ENCODE measurements around the gene CRACR2B.

CRACR2B gene

DNA sequence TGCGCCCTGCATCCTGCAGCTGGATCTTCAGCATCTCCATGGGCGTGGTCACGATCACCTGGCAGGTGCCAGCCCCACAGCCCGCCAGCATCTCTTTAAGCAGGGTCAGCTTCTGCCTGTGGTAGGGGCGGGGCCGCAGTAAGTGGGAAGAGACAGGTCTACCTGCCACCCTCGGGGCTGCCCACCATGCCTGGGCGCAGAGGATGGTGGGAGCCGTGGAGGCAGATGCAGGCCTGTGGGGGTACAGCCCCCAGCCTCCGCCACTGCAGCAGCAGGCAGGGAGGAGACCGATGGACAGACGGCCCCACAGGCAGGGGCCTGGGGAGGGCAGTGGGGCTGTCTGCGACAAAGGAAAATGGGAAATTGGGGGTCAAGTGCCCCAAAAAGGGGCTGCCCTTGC, 34.8 kb upstream of the CRACR2B start:
- Histone ChIP-seq H3K4me3 (ENCODE audit: low read length) (no peak overlapping the region), H3F3A (ENCODE audit: insufficient read depth, low read length) (peaks cover 20% of the 10 kb centered on the region), H3K27ac (ENCODE audit: low read length) (no peak overlapping the region), H2AFZ (ENCODE audit: low read length) (no peak overlapping the region), H3K9me3 (replicated peaks; ENCODE audit: insufficient read depth, low read length) (no peaks in the 10 kb centered on the region), H3K9me2 (replicated peaks; ENCODE audit: insufficient read depth, low read length) (no peaks in the 10 kb centered on the region), H3K9ac (ENCODE audit: low read length) (no peak overlapping the region), H3K4me2 (ENCODE audit: low read depth, low read length) (no peak overlapping the region), H3K4me1 (ENCODE audit: low read length) (0 out of 2 replicates have a peak, but pooled peaks cover 3% of the 10 kb centered on the region), H3K79me2 (ENCODE audit: low read length) (peaks cover 58% of the 10 kb centered on the region), H3K27me3 (replicated peaks; ENCODE audit: insufficient read depth, low read length) (no peaks in the 10 kb centered on the region), H4K20me1 (ENCODE audit: insufficient read depth, low read length) (no peaks in the 10 kb centered on the region), H3K36me3 (replicated peaks; ENCODE audit: insufficient read depth, low read length) (no peaks in the 10 kb centered on the region)
- TF ChIP-seq, protein P1, sequence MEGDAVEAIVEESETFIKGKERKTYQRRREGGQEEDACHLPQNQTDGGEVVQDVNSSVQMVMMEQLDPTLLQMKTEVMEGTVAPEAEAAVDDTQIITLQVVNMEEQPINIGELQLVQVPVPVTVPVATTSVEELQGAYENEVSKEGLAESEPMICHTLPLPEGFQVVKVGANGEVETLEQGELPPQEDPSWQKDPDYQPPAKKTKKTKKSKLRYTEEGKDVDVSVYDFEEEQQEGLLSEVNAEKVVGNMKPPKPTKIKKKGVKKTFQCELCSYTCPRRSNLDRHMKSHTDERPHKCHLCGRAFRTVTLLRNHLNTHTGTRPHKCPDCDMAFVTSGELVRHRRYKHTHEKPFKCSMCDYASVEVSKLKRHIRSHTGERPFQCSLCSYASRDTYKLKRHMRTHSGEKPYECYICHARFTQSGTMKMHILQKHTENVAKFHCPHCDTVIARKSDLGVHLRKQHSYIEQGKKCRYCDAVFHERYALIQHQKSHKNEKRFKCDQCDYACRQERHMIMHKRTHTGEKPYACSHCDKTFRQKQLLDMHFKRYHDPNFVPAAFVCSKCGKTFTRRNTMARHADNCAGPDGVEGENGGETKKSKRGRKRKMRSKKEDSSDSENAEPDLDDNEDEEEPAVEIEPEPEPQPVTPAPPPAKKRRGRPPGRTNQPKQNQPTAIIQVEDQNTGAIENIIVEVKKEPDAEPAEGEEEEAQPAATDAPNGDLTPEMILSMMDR (IDR thresholded peaks at IDR 0.05; ENCODE audit: low read length) = no peak
- TF ChIP-seq EZH2 (optimal IDR thresholded peaks at IDR 0.05; ENCODE audit: low read depth, low read length) = no peak
- no peak for DNase-seq

DNA sequence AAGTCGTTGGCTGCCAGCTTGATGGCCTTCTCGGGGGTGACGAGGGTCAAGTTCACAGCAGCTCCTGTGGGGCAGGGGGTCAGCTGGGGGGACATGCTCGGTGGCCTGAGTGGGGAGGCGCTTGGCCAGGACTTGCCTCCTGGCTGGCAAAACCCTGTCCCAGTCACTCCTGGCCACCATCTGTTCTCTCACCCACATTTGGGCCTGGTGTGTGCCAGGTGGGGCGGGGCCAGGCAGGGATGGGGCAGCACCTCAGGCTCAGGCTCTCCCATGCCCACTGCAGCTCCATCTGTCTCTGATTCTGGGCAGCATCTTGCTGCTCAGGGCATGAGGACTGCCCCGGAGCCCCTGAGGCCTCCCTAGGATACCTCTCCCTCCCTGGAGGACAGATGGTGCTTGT, 34.2 kb upstream of the CRACR2B start:
- Histone ChIP-seq H3K9me2 (replicated peaks; ENCODE audit: insufficient read depth, low read length) (no peaks in the 10 kb centered on the region), H2AFZ (ENCODE audit: low read length) (no peak overlapping the region), H3K4me2 (ENCODE audit: low read depth, low read length) (no peak overlapping the region), H3K9me3 (replicated peaks; ENCODE audit: insufficient read depth, low read length) (no peaks in the 10 kb centered on the region), H3F3A (ENCODE audit: insufficient read depth, low read length) (peaks cover 23% of the 10 kb centered on the region), H3K27me3 (replicated peaks; ENCODE audit: insufficient read depth, low read length) (no peaks in the 10 kb centered on the region), H3K9ac (ENCODE audit: low read length) (no peak overlapping the region), H3K27ac (ENCODE audit: low read length) (no peak overlapping the region), H3K4me3 (ENCODE audit: low read length) (no peak overlapping the region), H3K36me3 (replicated peaks; ENCODE audit: insufficient read depth, low read length) (no peaks in the 10 kb centered on the region), H4K20me1 (ENCODE audit: insufficient read depth, low read length) (no peaks in the 10 kb centered on the region), H3K4me1 (ENCODE audit: low read length) (0 out of 2 replicates have a peak, but pooled peaks cover 3% of the 10 kb centered on the region), H3K79me2 (ENCODE audit: low read length) (peaks cover 53% of the 10 kb centered on the region)
- TF ChIP-seq EZH2phosphoT487 (IDR thresholded peaks at IDR 0.05; ENCODE audit: low read length) (no peak), EZH2 (optimal IDR thresholded peaks at IDR 0.05; ENCODE audit: low read depth, low read length) (no peak)
- TF ChIP-seq, protein P1 (IDR thresholded peaks at IDR 0.05; ENCODE audit: low read length) = no peak
- no peak for DNase-seq

DNA sequence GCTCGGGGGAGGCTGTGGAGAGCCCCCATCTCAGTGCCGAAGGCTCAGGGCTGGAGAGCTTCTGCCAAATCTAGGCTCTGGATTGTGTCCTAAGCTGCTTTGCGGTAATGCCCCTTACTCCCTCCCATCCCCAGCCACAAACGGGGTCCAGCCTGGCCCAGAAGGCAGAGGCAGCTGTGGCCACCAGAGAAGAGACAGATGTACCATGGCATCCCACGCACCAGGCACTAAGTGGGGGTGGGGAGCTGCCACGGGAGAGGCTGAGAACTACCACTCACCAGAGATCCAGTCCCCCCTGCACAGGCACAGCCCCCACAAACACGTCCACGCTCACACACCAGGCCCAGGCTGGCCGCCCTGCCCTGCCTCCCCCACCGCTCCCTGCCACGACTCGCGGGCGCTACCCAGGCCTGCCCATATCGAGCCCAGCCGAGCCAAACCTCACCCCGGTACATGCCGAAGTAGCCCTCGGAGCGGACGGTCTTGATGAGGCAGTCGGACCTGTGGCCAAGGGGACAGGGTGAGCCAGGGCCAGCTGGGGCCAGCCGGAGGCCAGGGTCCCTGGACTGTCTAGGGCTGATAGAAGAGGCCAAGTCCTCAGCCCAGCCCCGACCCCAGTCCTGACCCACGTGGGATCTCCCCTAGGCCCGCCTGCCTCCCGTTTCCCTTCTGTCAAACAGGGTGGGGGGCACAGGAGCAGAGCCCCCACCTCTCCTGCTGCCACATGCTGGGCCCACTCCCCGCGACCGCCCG, 33.5 kb upstream of the CRACR2B start:
- Histone ChIP-seq H3F3A (ENCODE audit: insufficient read depth, low read length) (peaks cover 27% of the 10 kb centered on the region), H3K4me2 (ENCODE audit: low read depth, low read length) (no peak overlapping the region), H3K9ac (ENCODE audit: low read length) (no peak overlapping the region), H3K36me3 (replicated peaks; ENCODE audit: insufficient read depth, low read length) (no peaks in the 10 kb centered on the region), H3K9me2 (replicated peaks; ENCODE audit: insufficient read depth, low read length) (no peaks in the 10 kb centered on the region), H4K20me1 (ENCODE audit: insufficient read depth, low read length) (no peaks in the 10 kb centered on the region), H3K27me3 (replicated peaks; ENCODE audit: insufficient read depth, low read length) (no peaks in the 10 kb centered on the region), H3K27ac (ENCODE audit: low read length) (no peak overlapping the region), H3K4me1 (ENCODE audit: low read length) (no peaks in the 10 kb centered on the region), H3K9me3 (replicated peaks; ENCODE audit: insufficient read depth, low read length) (no peaks in the 10 kb centered on the region), H3K79me2 (ENCODE audit: low read length) (peaks cover 46% of the 10 kb centered on the region), H2AFZ (ENCODE audit: low read length) (no peak overlapping the region), H3K4me3 (ENCODE audit: low read length) (no peak overlapping the region)
- TF ChIP-seq EZH2 (optimal IDR thresholded peaks at IDR 0.05; ENCODE audit: low read depth, low read length) = no peak
- TF ChIP-seq EZH2phosphoT487 (IDR thresholded peaks at IDR 0.05; ENCODE audit: low read length) = no peak
- TF ChIP-seq, protein P1 (IDR thresholded peaks at IDR 0.05; ENCODE audit: low read length) = no peak
- no peak for DNase-seq
